Measurements from ENCODE around the gene LEKR1.

DNA sequence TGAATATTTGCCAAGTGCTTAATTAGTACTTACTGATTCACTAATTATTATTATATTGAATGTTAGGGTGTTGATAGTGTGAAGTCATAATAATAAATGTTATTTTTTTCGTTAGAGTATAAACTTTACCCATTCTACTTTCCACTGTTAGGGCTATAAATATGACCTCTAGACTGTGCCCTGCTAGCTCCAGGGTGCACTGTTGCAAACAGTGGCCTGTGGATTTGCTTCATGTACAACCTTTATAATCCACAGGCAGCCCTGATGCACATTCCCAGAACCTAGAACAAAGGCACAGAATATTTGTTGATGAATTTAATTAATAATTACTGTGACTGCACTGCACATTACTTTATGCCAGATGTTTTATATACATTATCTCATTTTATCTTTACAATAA is 28.8 kb upstream of the LEKR1 start:
- TF ChIP-seq YY1 (tag by site-specific recombination; IDR thresholded peaks at IDR 0.05) (no peak), ZNF530 (tag by site-specific recombination; IDR thresholded peaks at IDR 0.05; ENCODE audit: low read depth) (no peak), ZNF776 (tag by site-specific recombination; IDR thresholded peaks at IDR 0.05; ENCODE audit: borderline replicate concordance) (no peak), ZFP41 (tag by site-specific recombination; IDR thresholded peaks at IDR 0.05; ENCODE audit: borderline replicate concordance) (no peak), KLF9 (tag by site-specific recombination; IDR thresholded peaks at IDR 0.05; ENCODE audit: low read depth) (no peak), ZNF324 (tag by site-specific recombination; IDR thresholded peaks at IDR 0.05) (no peak), KLF10 (tag by site-specific recombination; IDR thresholded peaks at IDR 0.05) (no peak), MYNN (tag by site-specific recombination; IDR thresholded peaks at IDR 0.05; ENCODE audit: borderline replicate concordance) (no peak)
- TF ChIP-seq, protein P1, sequence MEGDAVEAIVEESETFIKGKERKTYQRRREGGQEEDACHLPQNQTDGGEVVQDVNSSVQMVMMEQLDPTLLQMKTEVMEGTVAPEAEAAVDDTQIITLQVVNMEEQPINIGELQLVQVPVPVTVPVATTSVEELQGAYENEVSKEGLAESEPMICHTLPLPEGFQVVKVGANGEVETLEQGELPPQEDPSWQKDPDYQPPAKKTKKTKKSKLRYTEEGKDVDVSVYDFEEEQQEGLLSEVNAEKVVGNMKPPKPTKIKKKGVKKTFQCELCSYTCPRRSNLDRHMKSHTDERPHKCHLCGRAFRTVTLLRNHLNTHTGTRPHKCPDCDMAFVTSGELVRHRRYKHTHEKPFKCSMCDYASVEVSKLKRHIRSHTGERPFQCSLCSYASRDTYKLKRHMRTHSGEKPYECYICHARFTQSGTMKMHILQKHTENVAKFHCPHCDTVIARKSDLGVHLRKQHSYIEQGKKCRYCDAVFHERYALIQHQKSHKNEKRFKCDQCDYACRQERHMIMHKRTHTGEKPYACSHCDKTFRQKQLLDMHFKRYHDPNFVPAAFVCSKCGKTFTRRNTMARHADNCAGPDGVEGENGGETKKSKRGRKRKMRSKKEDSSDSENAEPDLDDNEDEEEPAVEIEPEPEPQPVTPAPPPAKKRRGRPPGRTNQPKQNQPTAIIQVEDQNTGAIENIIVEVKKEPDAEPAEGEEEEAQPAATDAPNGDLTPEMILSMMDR (tag by site-specific recombination; IDR thresholded peaks at IDR 0.05) = no peak
- TF ChIP-seq, protein P2, sequence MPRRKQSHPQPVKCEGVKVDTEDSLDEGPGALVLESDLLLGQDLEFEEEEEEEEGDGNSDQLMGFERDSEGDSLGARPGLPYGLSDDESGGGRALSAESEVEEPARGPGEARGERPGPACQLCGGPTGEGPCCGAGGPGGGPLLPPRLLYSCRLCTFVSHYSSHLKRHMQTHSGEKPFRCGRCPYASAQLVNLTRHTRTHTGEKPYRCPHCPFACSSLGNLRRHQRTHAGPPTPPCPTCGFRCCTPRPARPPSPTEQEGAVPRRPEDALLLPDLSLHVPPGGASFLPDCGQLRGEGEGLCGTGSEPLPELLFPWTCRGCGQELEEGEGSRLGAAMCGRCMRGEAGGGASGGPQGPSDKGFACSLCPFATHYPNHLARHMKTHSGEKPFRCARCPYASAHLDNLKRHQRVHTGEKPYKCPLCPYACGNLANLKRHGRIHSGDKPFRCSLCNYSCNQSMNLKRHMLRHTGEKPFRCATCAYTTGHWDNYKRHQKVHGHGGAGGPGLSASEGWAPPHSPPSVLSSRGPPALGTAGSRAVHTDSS (tag by site-specific recombination; IDR thresholded peaks at IDR 0.05) = no peak
- TF ChIP-seq, protein P3, sequence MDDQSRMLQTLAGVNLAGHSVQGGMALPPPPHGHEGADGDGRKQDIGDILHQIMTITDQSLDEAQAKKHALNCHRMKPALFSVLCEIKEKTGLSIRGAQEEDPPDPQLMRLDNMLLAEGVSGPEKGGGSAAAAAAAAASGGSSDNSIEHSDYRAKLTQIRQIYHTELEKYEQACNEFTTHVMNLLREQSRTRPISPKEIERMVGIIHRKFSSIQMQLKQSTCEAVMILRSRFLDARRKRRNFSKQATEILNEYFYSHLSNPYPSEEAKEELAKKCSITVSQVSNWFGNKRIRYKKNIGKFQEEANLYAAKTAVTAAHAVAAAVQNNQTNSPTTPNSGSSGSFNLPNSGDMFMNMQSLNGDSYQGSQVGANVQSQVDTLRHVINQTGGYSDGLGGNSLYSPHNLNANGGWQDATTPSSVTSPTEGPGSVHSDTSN (CRISPR knock-in tag; IDR thresholded peaks at IDR 0.05) = no peak
- TF ChIP-seq, protein P4, sequence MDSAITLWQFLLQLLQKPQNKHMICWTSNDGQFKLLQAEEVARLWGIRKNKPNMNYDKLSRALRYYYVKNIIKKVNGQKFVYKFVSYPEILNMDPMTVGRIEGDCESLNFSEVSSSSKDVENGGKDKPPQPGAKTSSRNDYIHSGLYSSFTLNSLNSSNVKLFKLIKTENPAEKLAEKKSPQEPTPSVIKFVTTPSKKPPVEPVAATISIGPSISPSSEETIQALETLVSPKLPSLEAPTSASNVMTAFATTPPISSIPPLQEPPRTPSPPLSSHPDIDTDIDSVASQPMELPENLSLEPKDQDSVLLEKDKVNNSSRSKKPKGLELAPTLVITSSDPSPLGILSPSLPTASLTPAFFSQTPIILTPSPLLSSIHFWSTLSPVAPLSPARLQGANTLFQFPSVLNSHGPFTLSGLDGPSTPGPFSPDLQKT (IDR thresholded peaks at IDR 0.05; ENCODE audit: borderline replicate concordance, low read depth, low read length) = no peak
